ENCODE data around the gene OCRL.

DNA sequence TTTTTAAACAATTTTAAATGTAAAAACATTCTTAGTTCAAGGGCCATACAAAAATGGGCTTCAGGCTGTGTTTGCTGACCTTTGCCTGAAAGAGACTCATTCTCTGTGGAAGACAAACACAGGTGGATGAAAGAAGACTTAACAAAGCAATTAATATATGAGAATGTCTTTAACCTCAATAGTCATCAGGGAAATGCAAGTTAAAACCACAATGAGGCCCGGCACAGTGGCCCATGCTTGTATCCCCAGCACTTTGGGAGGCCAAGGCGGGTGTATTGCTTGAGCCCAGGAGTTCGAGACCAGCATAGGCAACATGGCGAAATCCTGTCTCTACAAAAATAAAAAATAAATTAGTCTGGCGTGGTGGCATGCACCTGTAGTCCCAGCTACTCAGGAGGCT lies 9.6 kb upstream of the OCRL start:
- TF ChIP-seq, protein P1, sequence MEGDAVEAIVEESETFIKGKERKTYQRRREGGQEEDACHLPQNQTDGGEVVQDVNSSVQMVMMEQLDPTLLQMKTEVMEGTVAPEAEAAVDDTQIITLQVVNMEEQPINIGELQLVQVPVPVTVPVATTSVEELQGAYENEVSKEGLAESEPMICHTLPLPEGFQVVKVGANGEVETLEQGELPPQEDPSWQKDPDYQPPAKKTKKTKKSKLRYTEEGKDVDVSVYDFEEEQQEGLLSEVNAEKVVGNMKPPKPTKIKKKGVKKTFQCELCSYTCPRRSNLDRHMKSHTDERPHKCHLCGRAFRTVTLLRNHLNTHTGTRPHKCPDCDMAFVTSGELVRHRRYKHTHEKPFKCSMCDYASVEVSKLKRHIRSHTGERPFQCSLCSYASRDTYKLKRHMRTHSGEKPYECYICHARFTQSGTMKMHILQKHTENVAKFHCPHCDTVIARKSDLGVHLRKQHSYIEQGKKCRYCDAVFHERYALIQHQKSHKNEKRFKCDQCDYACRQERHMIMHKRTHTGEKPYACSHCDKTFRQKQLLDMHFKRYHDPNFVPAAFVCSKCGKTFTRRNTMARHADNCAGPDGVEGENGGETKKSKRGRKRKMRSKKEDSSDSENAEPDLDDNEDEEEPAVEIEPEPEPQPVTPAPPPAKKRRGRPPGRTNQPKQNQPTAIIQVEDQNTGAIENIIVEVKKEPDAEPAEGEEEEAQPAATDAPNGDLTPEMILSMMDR (conservative IDR thresholded peaks at IDR 0.05; ENCODE audit: low read depth in 2 of 2), result no peak
- TF ChIP-seq POLR2AphosphoS5 (IDR thresholded peaks at IDR 0.05; ENCODE audit: low read depth) (no peak), EZH2 (IDR thresholded peaks at IDR 0.05; ENCODE audit: low read depth, unreplicated experiment) (no peak), NANOG (IDR thresholded peaks at IDR 0.05; ENCODE audit: borderline replicate concordance) (no peak), EZH2phosphoT487 (IDR thresholded peaks at IDR 0.05; ENCODE audit: unreplicated experiment) (no peak), CREB1 (CRISPR knock-in tag; IDR thresholded peaks at IDR 0.05; ENCODE audit: low read depth) (no peak), ZNF331 (CRISPR knock-in tag; IDR thresholded peaks at IDR 0.05; ENCODE audit: low read depth) (no peak), ZNF114 (CRISPR knock-in tag; IDR thresholded peaks at IDR 0.05) (no peak), JUNB (IDR thresholded peaks at IDR 0.05; ENCODE audit: unreplicated experiment) (no peak), STAT1 (IDR thresholded peaks at IDR 0.05; ENCODE audit: unreplicated experiment) (no peak)
- TF ChIP-seq, protein P2, sequence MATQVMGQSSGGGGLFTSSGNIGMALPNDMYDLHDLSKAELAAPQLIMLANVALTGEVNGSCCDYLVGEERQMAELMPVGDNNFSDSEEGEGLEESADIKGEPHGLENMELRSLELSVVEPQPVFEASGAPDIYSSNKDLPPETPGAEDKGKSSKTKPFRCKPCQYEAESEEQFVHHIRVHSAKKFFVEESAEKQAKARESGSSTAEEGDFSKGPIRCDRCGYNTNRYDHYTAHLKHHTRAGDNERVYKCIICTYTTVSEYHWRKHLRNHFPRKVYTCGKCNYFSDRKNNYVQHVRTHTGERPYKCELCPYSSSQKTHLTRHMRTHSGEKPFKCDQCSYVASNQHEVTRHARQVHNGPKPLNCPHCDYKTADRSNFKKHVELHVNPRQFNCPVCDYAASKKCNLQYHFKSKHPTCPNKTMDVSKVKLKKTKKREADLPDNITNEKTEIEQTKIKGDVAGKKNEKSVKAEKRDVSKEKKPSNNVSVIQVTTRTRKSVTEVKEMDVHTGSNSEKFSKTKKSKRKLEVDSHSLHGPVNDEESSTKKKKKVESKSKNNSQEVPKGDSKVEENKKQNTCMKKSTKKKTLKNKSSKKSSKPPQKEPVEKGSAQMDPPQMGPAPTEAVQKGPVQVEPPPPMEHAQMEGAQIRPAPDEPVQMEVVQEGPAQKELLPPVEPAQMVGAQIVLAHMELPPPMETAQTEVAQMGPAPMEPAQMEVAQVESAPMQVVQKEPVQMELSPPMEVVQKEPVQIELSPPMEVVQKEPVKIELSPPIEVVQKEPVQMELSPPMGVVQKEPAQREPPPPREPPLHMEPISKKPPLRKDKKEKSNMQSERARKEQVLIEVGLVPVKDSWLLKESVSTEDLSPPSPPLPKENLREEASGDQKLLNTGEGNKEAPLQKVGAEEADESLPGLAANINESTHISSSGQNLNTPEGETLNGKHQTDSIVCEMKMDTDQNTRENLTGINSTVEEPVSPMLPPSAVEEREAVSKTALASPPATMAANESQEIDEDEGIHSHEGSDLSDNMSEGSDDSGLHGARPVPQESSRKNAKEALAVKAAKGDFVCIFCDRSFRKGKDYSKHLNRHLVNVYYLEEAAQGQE (IDR thresholded peaks at IDR 0.05; ENCODE audit: unreplicated experiment), result no peak
- TF ChIP-seq, protein P3, sequence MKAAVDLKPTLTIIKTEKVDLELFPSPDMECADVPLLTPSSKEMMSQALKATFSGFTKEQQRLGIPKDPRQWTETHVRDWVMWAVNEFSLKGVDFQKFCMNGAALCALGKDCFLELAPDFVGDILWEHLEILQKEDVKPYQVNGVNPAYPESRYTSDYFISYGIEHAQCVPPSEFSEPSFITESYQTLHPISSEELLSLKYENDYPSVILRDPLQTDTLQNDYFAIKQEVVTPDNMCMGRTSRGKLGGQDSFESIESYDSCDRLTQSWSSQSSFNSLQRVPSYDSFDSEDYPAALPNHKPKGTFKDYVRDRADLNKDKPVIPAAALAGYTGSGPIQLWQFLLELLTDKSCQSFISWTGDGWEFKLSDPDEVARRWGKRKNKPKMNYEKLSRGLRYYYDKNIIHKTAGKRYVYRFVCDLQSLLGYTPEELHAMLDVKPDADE (IDR thresholded peaks at IDR 0.05), result no peak
